ENCODE data around the gene URB1. TPM values are rescaled to one million over a fixed set of nuclear protein-coding genes. Genes with fewer than 3 reads are reported as not detected.

Gene URB1
- polyA plus RNA-seq, 1 of the 3 experiments (the other 2 are of a cell fraction), result 9.9 TPM

GRCh38 chr21:32297449-32297848 is 95.4 kb downstream of the URB1 start:
- H3K27me3 ChIP-seq (ENCODE audit: insufficient read depth), result no peaks in the 10 kb centered on the region
- no peak overlapping the region for H3K9ac ChIP-seq
- H3K79me2 ChIP-seq (ENCODE audit: insufficient read depth), result no peaks in the 10 kb centered on the region
- WGBS (ENCODE audit: low lambda C conversion rate), result 96% methylated on average over 7 of the region's 7 CpGs
- TF ChIP-seq ELF1 (IDR thresholded peaks at IDR 0.05), result no peak
- no peak overlapping the region for H3K4me2 ChIP-seq
- H3K4me1 ChIP-seq (ENCODE audit: control insufficient read depth in 1 of 2, insufficient read depth in 2 of 2, low read depth in 1 of 2, low read length in 1 of 2), result no peaks in the 10 kb centered on the region
- CTCF ChIA-PET, result no interaction called here
- H3K4me3 ChIP-seq (ENCODE audit: low read depth in 2 of 2, low read length in 1 of 2), result no peak overlapping the region
- H3K9me3 ChIP-seq, result no peaks in the 10 kb centered on the region
- H3K36me3 ChIP-seq (replicated peaks in 1 of 2; ENCODE audit: control insufficient read depth in 1 of 2, insufficient read depth in 2 of 2, low read length in 1 of 2), result peaks cover 22 to 38% of the 10 kb centered on the region in 2 experiments
- H2AFZ ChIP-seq (ENCODE audit: low read depth), result no peak overlapping the region
- no peak for DNase-seq
- POLR2A ChIA-PET, result no interaction called here
- no peaks in the 10 kb centered on the region for H3K9me2 ChIP-seq
- no peaks in the 10 kb centered on the region for H4K20me1 ChIP-seq (ENCODE audit: insufficient read depth)
- H3F3A ChIP-seq (replicated peaks; ENCODE audit: insufficient read depth), result peaks cover 19% of the 10 kb centered on the region
- no peak overlapping the region for H3K27ac ChIP-seq (ENCODE audit: low read depth in 2 of 2, low read length in 1 of 2)

- H3K9ac ChIP-seq, result no peak overlapping the region
- POLR2A ChIA-PET, result no interaction called here
These were observed 107.3 kb downstream of the URB1 start for GRCh38 chr21:32285476-32285875.

More at GRCh38 chr21:32285476-32285875, 107.3 kb downstream of the URB1 start:
- no peak for TF ChIP-seq USF2 (IDR thresholded peaks at IDR 0.05; ENCODE audit: borderline replicate concordance, low read depth, low read length)
- no peak for TF ChIP-seq FOSL2 (IDR thresholded peaks at IDR 0.05; ENCODE audit: borderline replicate concordance, low read depth)
- TF ChIP-seq ELF1 (IDR thresholded peaks at IDR 0.05), result no peak
- TF ChIP-seq PBX3 (IDR thresholded peaks at IDR 0.05), result no peak
- no peak for TF ChIP-seq IRF3 (IDR thresholded peaks at IDR 0.05; ENCODE audit: low read depth, low read length)
- TF ChIP-seq RFX5 (IDR thresholded peaks at IDR 0.05; ENCODE audit: low read length), result no peak
- no peak for TF ChIP-seq EP300 (IDR thresholded peaks at IDR 0.05; ENCODE audit: borderline replicate concordance in 1 of 2, low read depth in 1 of 2, low read length in 1 of 2)
- TF ChIP-seq CHD2 (IDR thresholded peaks at IDR 0.05; ENCODE audit: low read length, partially characterized antibody), result no peak
- TF ChIP-seq TCF12 (IDR thresholded peaks at IDR 0.05), result no peak
- TF ChIP-seq MXI1 (IDR thresholded peaks at IDR 0.05; ENCODE audit: low read depth, low read length), result no peak
- no peak for TF ChIP-seq REST (IDR thresholded peaks at IDR 0.05; ENCODE audit: low read depth, low read length)
- no peak for TF ChIP-seq RXRA (IDR thresholded peaks at IDR 0.05; ENCODE audit: borderline replicate concordance, low read depth)
- TF ChIP-seq TEAD4 (IDR thresholded peaks at IDR 0.05; ENCODE audit: borderline replicate concordance, insufficient read depth), result no peak
- Histone ChIP-seq H3K79me2 (ENCODE audit: insufficient read depth) (peaks cover 18% of the 10 kb centered on the region; the same call in 1 of the 2 replicates), H3K27me3 (ENCODE audit: insufficient read depth) (no peaks in the 10 kb centered on the region), H3F3A (replicated peaks; ENCODE audit: insufficient read depth) (peaks cover 6% of the 10 kb centered on the region), H3K4me3 (ENCODE audit: low read depth in 2 of 2, low read length in 1 of 2) (no peak overlapping the region), H3K4me1 (ENCODE audit: control insufficient read depth in 1 of 2, insufficient read depth in 2 of 2, low read depth in 1 of 2, low read length in 1 of 2) (no peaks in the 10 kb centered on the region), H2AFZ (ENCODE audit: low read depth) (no peak overlapping the region), H3K4me2 (no peak overlapping the region), H3K9me3 (no peaks in the 10 kb centered on the region), H3K27ac (ENCODE audit: low read depth in 2 of 2, low read length in 1 of 2) (no peak overlapping the region), H3K36me3 (replicated peaks in 1 of 2; ENCODE audit: control insufficient read depth in 1 of 2, insufficient read depth in 2 of 2, low read length in 1 of 2) (peaks cover 5 to 6% of the 10 kb centered on the region in 2 experiments), H3K9me2 (no peaks in the 10 kb centered on the region), H4K20me1 (ENCODE audit: insufficient read depth) (no peaks in the 10 kb centered on the region)
- WGBS (ENCODE audit: low lambda C conversion rate), result 93% methylated on average over 4 of the region's 4 CpGs
- DNase-seq, result no peak
- CTCF ChIA-PET, result interaction anchor here (1.0 kb wide), 1 partner anchor 56 kb away, joined by 4 read pairs; no protein-coding TSS in a partner anchor
